OCI-LY7 (cell line): ENCODE measurements around the gene ANKRD27.

Experiments
- EZH2phosphoT487 ChIP-seq: fragments of 200-600 bp; sonication (generic); IDR thresholded peaks from 2 replicates; pipeline ENCODE4 v1.6.1; 2018; ENCODE audit warnings: low read depth, borderline replicate concordance, mild to moderate bottlenecking, mixed run types, antibody characterized with exemption, low read length, moderate library complexity, mixed read lengths
- TF ChIP-seq, protein P1 (sequence below): fragments of 200-600 bp; sonication (generic); conservative IDR thresholded peaks from 2 replicates; pipeline ENCODE4 v1.5.1; 2014; ENCODE audit warnings: mild to moderate bottlenecking, antibody characterized with exemption, low read length, moderate library complexity, mixed read lengths

DNA sequence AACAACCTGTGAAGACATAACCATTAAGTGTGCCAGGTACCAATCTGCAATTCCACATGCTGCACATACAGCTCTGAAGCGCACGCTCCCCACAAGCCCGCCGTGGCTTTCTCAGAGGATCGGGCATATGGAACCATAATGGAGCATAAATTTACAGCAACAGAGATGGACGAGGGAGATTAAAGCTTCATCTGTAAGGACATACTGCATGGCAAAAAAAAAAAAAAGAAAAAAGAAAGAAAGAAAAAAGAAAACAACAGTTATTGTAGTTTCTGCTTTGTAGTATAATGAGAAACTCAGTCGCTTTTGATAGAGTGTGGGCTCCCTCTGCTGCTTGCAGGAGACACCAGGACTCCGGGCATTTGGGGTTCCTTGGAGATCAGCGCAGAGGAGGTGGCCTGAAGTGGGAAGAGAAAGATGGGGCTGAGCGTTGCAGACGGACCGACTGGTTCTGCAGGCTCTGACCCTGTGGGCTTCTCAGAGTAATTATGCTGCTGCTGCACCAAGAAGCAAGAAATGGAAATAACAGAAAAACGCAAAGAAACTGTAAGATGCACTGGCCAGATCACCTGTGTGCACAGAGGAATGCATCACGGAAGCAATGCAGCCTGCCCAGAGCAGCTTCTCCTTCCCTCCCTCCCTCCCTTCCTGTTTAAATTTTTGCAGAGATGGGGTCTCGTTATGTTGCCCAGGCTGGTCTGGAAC lies 104.7 kb downstream of the ANKRD27 start:
- TF ChIP-seq, protein P1, sequence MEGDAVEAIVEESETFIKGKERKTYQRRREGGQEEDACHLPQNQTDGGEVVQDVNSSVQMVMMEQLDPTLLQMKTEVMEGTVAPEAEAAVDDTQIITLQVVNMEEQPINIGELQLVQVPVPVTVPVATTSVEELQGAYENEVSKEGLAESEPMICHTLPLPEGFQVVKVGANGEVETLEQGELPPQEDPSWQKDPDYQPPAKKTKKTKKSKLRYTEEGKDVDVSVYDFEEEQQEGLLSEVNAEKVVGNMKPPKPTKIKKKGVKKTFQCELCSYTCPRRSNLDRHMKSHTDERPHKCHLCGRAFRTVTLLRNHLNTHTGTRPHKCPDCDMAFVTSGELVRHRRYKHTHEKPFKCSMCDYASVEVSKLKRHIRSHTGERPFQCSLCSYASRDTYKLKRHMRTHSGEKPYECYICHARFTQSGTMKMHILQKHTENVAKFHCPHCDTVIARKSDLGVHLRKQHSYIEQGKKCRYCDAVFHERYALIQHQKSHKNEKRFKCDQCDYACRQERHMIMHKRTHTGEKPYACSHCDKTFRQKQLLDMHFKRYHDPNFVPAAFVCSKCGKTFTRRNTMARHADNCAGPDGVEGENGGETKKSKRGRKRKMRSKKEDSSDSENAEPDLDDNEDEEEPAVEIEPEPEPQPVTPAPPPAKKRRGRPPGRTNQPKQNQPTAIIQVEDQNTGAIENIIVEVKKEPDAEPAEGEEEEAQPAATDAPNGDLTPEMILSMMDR, result peak; percentile 74
- TF ChIP-seq EZH2phosphoT487, result no peak
